ENCODE measurements around the gene C2orf69. TPM values are rescaled to one million over a fixed set of nuclear protein-coding genes. Genes with fewer than 3 reads are reported as not detected.

Gene C2orf69
- polyA plus RNA-seq, 4 donors = 6.8 to 12.7 (median 8.0) TPM

Other genes starting within 250 kb of the C2orf69 start
- 1 to 10 TPM in 1 of 4 donors, under 1 TPM in 3; 0.54 to 5.6 (median 0.85) TPM for gene FTCDNL1, start 60.1 kb upstream of the C2orf69 start, polyA plus RNA-seq
- 10 to 100 TPM in 1 of 4 donors, 1 to 10 TPM in 3; 2.4 to 13.1 (median 3.8) TPM for gene TYW5, start 44.2 kb downstream of the C2orf69 start, polyA plus RNA-seq
- 10 to 100 TPM; 22.4 to 49.9 (median 27.2) TPM for gene MAIP1, start 44.3 kb downstream of the C2orf69 start, polyA plus RNA-seq